Measurements from ENCODE around the gene RASGRP1.

RASGRP1 gene

GRCh38 chr15:38563723-38564519 lies 693 bp downstream of the RASGRP1 start:
- DNase-seq: peak; percentile 89 to 90

DNA sequence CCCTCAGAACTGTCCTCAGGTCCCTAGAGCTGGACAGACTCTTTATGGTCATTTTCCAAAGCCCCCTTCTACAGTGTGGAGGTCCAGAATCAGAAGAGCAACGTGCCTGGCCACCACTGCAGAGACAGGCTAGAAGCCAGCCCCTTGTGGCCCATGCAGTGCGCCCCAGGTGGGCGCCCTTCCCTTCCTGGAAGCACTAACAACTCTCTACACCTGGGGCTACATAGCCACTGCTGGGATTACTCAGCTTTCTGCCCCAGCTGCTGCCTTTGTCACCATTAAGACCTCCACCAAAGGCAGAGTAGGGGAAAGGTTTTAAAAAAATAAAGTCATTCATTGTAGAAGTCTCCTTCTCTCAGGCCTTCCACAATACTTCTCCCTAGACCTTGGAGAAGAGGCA lies 2.3 kb downstream of the RASGRP1 start:
- no peak for DNase-seq

GRCh38 chr15:38560456-38560926 lies 4.1 kb downstream of the RASGRP1 start:
- no peak for DNase-seq

DNA sequence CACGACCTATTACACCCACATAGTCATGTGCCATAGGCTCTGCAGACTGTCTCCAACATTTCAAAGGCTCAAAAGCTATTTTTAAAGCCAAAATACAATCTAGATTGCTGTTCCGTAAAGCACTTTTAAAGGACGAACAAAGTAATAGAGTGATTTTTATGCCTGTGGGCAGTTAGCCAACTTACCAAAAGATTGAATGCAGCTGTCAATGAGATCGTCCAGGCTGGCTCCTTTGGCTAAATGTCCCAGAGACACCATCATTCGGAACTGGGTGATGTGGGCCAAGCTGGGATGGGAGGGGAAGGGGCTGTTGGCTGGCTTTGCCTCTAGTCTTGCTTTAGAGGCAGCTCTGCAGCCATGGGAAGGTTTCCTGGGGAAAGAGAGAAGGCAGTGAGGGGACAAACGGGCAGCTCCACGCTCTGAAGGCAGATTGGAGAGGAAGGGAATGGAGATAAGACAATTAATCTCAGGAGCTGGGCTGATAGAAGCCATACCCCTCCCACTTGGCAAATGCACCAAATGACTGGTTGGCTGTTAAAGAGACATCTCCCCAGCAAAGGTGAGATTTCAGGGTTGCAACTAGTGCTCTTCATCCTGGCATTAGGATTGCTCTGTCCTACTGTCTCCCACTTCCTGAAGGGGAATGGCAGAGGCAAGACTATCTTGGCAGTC lies 4.8 kb downstream of the RASGRP1 start:
- DNase-seq: no peak

DNA sequence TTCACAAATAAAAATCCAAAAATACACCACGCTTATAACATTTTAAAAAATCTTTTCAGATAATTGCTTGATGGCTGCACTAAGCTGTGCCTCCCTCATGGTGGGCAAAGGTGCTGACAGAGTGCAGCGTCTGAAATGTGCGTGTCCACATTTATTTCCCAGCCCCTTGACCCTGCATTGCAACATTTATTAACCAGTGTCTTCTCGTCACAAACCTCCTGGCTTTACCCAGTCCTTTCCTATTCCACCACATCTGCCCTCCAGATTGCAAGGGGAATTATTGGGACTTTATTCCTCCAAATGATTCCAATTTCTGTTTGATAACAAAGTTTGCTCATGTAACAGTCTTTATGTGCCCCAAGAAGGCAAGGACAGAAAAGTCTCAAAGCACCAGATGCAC lies 5.5 kb downstream of the RASGRP1 start:
- no peak for DNase-seq

DNA sequence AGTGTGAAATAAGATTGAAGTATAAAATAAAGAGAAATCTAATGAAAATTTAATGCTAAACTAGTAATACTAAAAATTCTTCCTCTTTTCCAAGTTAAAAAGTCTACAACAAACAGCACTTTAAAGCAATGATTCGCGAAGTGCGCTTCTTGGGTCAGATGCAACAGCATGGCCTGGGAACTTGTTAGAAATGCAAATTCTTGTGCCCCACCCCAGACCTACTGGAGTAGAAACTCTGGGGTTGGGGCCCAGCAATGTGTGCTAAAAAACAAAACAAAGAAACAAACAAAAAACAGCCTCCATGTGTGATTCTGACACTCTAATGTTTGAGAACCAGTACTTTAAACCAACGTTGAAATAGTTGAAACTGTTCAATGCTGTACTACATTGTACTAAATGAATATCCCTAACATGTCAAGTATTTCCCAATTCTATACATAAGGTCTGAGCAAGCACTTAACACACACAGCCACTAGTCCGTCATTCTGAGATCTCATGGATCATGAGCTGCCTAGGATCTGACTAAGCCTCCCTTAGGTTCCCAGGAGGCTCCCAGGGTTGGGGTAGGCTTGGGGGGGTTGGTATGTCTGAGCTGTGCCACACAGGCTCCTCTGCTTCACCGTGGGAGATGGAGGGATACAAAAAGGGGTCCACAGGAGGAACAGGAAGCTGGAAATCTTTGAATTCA lies 6.1 kb downstream of the RASGRP1 start:
- no peak for DNase-seq

GRCh38 chr15:38557921-38558320 lies 6.7 kb downstream of the RASGRP1 start:
- no peak for DNase-seq

GRCh38 chr15:38555686-38556334 lies 8.8 kb downstream of the RASGRP1 start:
- peak; percentile 35 to 48 for DNase-seq

GRCh38 chr15:38554354-38554753 lies 10.3 kb downstream of the RASGRP1 start:
- DNase-seq: peak in 1 of 2 donors; percentile 47

DNA sequence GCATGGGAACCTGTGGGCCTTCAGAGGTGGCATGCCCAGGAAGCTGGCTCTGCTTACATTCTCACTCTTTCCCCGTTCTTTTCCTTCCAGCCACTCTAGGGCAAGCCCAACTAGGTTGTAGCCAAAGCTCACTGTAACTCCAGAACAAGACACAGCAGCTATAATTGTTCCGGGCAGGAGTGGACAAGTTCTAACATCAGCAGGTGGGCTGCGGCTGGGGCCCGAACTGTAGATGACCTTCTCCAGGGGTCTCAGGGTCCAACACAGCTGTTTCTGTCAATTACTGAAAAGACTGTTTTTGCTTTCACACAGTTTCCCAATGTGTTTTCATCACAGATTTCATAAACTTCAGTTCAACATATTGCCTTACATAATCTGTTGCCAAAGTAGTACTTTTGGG lies 11.5 kb downstream of the RASGRP1 start:
- DNase-seq: no peak

- no peak for DNase-seq
These were observed 12.6 kb downstream of the RASGRP1 start for GRCh38 chr15:38551720-38552648.

- DNase-seq: no peak
These were observed 15.4 kb downstream of the RASGRP1 start for GRCh38 chr15:38549222-38549621.

- DNase-seq: peak; percentile 38 to 57
These were observed 17.2 kb downstream of the RASGRP1 start for GRCh38 chr15:38547255-38547997.

DNA sequence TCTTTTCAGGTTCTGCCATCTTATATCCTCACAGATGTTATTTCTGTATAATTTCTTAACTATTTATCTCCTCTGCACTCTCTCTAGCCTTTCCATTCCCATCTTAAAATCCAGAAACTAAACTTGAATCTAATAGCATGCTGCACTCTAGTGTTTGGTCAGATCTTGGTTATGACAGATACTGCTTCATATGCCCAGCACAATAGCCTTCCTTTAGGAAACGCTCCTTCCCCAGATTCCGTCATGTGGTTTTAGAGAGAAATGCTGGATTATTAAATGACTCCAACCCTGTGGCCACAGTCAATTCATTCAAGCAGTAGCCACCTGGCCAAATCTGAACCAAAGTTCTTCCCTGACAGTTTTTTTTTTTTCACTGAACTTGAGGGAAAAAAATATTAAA lies 19.4 kb downstream of the RASGRP1 start:
- DNase-seq: no peak

- DNase-seq: no peak
These were observed 23.6 kb downstream of the RASGRP1 start for GRCh38 chr15:38541026-38541425.

GRCh38 chr15:38540510-38540909 lies 24.1 kb downstream of the RASGRP1 start:
- no peak for DNase-seq

- DNase-seq: no peak
These were observed 25.6 kb downstream of the RASGRP1 start for GRCh38 chr15:38539008-38539343.

DNA sequence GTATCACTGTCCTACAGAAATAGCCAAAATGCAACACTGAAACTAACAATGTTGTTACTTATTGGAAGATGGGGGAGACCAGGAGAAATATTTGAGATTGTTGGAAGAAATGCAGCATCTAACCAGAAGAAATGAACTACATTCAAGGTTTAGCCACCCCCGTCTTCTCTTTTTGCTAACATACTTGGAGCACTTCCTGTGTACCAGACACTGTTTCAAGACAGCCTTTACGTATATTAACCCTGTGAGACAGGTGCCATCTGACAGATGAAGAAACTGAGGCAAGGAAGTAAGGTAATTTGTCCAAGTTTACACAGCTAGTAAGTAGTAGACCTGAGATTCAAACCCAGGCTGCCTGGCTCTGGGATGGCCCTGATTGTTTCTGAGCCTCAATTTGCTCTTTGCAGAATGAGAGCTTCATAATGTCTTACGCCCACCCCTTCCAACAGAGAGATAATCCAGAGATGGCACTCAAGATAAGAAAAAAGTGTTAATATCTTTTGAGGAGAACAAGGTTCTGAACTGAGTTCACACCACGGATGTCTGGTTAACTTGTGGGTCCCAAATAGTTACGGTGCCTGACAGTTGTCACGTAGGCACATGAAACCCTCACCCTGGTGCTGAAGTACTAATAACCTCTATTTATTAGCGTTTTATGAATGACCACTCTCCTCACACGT lies 26.1 kb downstream of the RASGRP1 start:
- no peak for DNase-seq

- DNase-seq: no peak
These were observed 28.4 kb downstream of the RASGRP1 start for GRCh38 chr15:38536201-38536676.

DNA sequence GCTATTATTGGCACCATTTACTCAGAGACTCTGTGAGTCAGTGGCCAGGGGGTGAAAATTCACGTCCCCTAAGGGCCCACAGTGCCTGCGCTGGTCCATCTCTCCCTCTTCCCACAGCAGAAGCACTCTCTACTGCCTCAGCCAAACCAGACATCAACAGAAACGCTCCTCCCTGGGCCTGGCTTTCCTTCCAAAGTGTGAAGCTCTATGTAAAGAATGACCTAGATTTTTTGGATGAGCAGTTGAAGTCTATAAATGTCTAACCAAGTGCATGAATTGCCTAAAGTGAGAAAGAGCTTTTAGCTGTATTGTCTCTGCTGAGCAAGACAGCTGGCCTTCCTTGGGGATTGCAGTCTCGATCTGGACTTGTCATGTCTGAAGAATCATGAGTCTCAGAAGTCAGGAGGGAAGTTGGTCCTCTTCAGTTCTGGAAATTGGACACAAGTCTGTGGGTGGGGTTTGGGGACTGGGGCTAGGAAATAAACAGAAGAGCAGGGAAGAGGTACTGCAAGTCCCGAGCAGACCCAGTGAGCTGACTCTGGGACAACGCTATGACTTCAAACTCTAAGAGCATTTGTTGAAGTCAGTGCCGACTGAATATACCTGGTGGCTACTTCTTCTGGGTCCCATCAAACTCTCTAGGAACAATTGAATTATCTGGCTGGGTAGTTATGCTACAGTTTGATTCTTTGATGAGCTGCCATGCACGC lies 29.0 kb downstream of the RASGRP1 start:
- no peak for DNase-seq
